PC-9 (cell line): ENCODE results near the gene NTM. TPM values are rescaled to one million over a fixed set of nuclear protein-coding genes. Genes with fewer than 3 reads are reported as not detected.

Source experiments
- BruUV-seq: library from RNA; stranded (reverse); fragments of 400-500 nt; replicated peaks from 2 replicates; lab custom pipeline; 2021; lab: Mats Ljungman, UMichigan
- CTCF ChIA-PET: fragments of 300-600 bp; sonication (Branson Sonifier 250); formaldehyde crosslinking; loops from one replicate; lab custom pipeline; 2022; ENCODE audit warnings: antibody characterized with exemption; lab: Charles Lee
- POLR2A ChIA-PET: fragments of 300-600 bp; sonication (Branson Sonifier 250); formaldehyde crosslinking; loops from one replicate; lab custom pipeline; 2022; ENCODE audit warnings: antibody characterized with exemption; ENCODE audit not compliant: unreplicated experiment; lab: Charles Lee
- DNase-seq, 2 experiments: peaks; one replicate each; pipeline versions ENCODE4 v3.0.0 to v3.0.0-alpha.2; 2015 to 2022; ENCODE audit warnings: mixed read lengths in 1 of 2
- H2AFZ ChIP-seq: fragments of 200-600 bp; sonication (generic); 2 replicates; pipeline ENCODE4 v1.8.1; 2017; ENCODE audit warnings: antibody characterized with exemption
- H3F3A ChIP-seq: fragments of 200-600 bp; sonication (generic); 2 replicates; pipeline ENCODE4 v1.8.1; 2017; ENCODE audit warnings: antibody characterized with exemption, mild to moderate bottlenecking, low read depth; ENCODE audit not compliant: insufficient read depth
- H3K27ac ChIP-seq: fragments of 200-600 bp; sonication (generic); 2 replicates; pipeline ENCODE4 v1.6.1; 2016; ENCODE audit warnings: mixed run types
- H3K27me3 ChIP-seq: fragments of 200-600 bp; sonication (generic); 2 replicates; pipeline ENCODE4 v1.6.1; 2016; ENCODE audit warnings: low read depth, mixed run types; ENCODE audit not compliant: insufficient read depth
- H3K36me3 ChIP-seq: fragments of 200-600 bp; sonication (generic); 2 replicates; pipeline ENCODE4 v1.6.1; 2016; ENCODE audit warnings: low read depth, mixed run types
- H3K4me1 ChIP-seq: fragments of 200-600 bp; sonication (generic); replicated peaks from 2 replicates; pipeline ENCODE4 v1.6.1; 2016; ENCODE audit warnings: mixed run types; ENCODE audit not compliant: insufficient read depth
- H3K4me2 ChIP-seq: fragments of 200-600 bp; sonication (generic); 2 replicates; pipeline ENCODE4 v1.6.1; 2017; ENCODE audit warnings: mixed run types
- H3K4me3 ChIP-seq: fragments of 200-600 bp; sonication (generic); 2 replicates; pipeline ENCODE4 v1.6.1; 2016; ENCODE audit warnings: mixed run types
- H3K79me2 ChIP-seq: fragments of 200-600 bp; sonication (generic); 2 replicates; pipeline ENCODE4 v1.6.1; 2017; ENCODE audit warnings: low read depth, mixed run types
- H3K9me2 ChIP-seq: fragments of 200-600 bp; sonication (generic); 2 replicates; pipeline ENCODE4 v1.8.1; 2017; ENCODE audit warnings: mild to moderate bottlenecking; ENCODE audit not compliant: insufficient read depth
- H3K9me3 ChIP-seq: fragments of 200-600 bp; sonication (generic); 2 replicates; pipeline ENCODE4 v1.8.1; 2016; ENCODE audit warnings: low read depth; ENCODE audit not compliant: insufficient read depth
- H4K20me1 ChIP-seq: fragments of 200-600 bp; sonication (generic); 2 replicates; pipeline ENCODE4 v1.8.1; 2017; ENCODE audit not compliant: insufficient read depth
- CTCF ChIP-seq: fragments of 200-600 bp; sonication (generic); conservative IDR thresholded peaks from 2 replicates; pipeline ENCODE4 v1.6.1; 2017; ENCODE audit warnings: mixed run types, antibody characterized with exemption, mild to moderate bottlenecking, moderate library complexity
- EZH2 ChIP-seq: fragments of 200-600 bp; sonication (generic); IDR thresholded peaks from 2 replicates; pipeline ENCODE4 v1.8.0; 2017; ENCODE audit warnings: antibody characterized with exemption, low read depth
- intact Hi-C: fragments of 100-400 bp; cut with micrococcal nuclease; formaldehyde crosslinking; loops from one replicate; pipeline ENCODE4 v1.10.0; 2022; ENCODE audit not compliant: unreplicated experiment
- total RNA-seq: library from RNA; stranded (reverse); gene quantifications from 2 replicates; pipeline ENCODE4 v1.2.3, GENCODE V29; 2021

The NTM gene
- total RNA-seq, 1 experiment from 2014 or later, result not detected

GRCh38 chr11:132087148-132087547, 716.7 kb downstream of the NTM start:
- CTCF ChIA-PET, result no interaction called here
- Histone ChIP-seq H3K27ac (no peak overlapping the region), H3F3A (no peaks in the 10 kb centered on the region), H2AFZ (no peak overlapping the region), H4K20me1 (no peaks in the 10 kb centered on the region), H3K4me3 (no peak overlapping the region), H3K27me3 (no peaks in the 10 kb centered on the region), H3K79me2 (no peaks in the 10 kb centered on the region), H3K4me2 (no peak overlapping the region), H3K4me1 (no peaks in the 10 kb centered on the region), H3K9me2 (no peaks in the 10 kb centered on the region), H3K9me3 (0 out of 2 replicates have a peak, but pooled peaks cover 3% of the 10 kb centered on the region), H3K36me3 (no peaks in the 10 kb centered on the region)
- DNase-seq, result no peak
- intact Hi-C loops, result no loop called here
- TF ChIP-seq EZH2, result no peak
- no peak for TF ChIP-seq CTCF
- POLR2A ChIA-PET, result no interaction called here
- no TSS peak for BruUV-seq

GRCh38 chr11:132088551-132088950, 718.1 kb downstream of the NTM start:
- H3K36me3 ChIP-seq, result no peaks in the 10 kb centered on the region
- no peaks in the 10 kb centered on the region for H3K4me1 ChIP-seq
- BruUV-seq, result no TSS peak
- H4K20me1 ChIP-seq, result no peaks in the 10 kb centered on the region
- no peaks in the 10 kb centered on the region for H3F3A ChIP-seq
- no peak for DNase-seq
- H3K27me3 ChIP-seq, result no peaks in the 10 kb centered on the region
- H3K27ac ChIP-seq, result no peak overlapping the region
- TF ChIP-seq EZH2, result no peak
- no peak for TF ChIP-seq CTCF
- no peak overlapping the region for H2AFZ ChIP-seq
- H3K4me3 ChIP-seq, result no peak overlapping the region
- ChIA-PET POLR2A (no interaction called here), CTCF (no interaction called here)
- no peak overlapping the region for H3K4me2 ChIP-seq
- H3K9me3 ChIP-seq, result 0 out of 2 replicates have a peak, but pooled peaks cover 3% of the 10 kb centered on the region
- intact Hi-C loops, result no loop called here
- H3K9me2 ChIP-seq, result no peaks in the 10 kb centered on the region
- H3K79me2 ChIP-seq, result no peaks in the 10 kb centered on the region

- POLR2A ChIA-PET, result no interaction called here
- Histone ChIP-seq H3K27ac (no peak overlapping the region), H2AFZ (no peak overlapping the region), H3K4me2 (no peak overlapping the region), H3K79me2 (no peaks in the 10 kb centered on the region), H3K27me3 (no peaks in the 10 kb centered on the region), H3F3A (no peaks in the 10 kb centered on the region), H3K9me3 (no peaks in the 10 kb centered on the region), H3K36me3 (no peaks in the 10 kb centered on the region), H3K4me3 (no peak overlapping the region), H3K9me2 (no peaks in the 10 kb centered on the region), H4K20me1 (no peaks in the 10 kb centered on the region), H3K4me1 (no peaks in the 10 kb centered on the region)
- CTCF ChIA-PET, result no interaction called here
- no peak for DNase-seq
- TF ChIP-seq CTCF (no peak), EZH2 (no peak)
- intact Hi-C loops, result no loop called here
- BruUV-seq, result no TSS peak
Observed at GRCh38 chr11:132093536-132094259, 723.3 kb downstream of the NTM start.
